ENCODE results near the gene DACH1.

- no peak for TF ChIP-seq CTCF (IDR thresholded peaks at IDR 0.05)
- TF ChIP-seq POLR2A (IDR thresholded peaks at IDR 0.05), result no peak
These were observed 162.3 kb downstream of the DACH1 start for GRCh38 chr13:71704656-71705055.
